ENCODE measurements around the gene PPP1R10. TPM values are rescaled to one million over a fixed set of nuclear protein-coding genes. Genes with fewer than 3 reads are reported as not detected.

The PPP1R10 gene
- total RNA-seq, 1 donor = 166 TPM

DNA sequence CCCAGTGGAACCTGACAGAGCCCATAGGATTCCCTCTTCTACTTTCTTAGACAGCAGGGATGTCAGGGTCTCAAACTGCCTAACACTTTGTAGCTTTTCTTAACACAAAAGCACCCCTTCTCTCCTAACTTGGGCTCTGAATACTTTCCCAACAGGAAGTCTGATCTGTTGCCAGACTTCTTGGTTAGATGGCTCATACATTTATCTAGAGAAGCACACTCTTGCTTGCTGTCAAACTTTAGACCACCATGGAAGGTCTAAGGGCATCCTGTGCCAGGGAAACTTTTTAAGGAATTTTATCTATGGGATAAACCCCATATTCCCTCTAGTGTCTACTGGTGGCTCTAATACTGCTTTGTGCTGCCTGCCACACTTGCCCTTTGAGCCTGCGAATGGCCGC is 26.6 kb upstream of the PPP1R10 start:
- H3K9me3 ChIP-seq (ENCODE audit: low read depth, low read length) = no peaks in the 10 kb centered on the region
- H3K4me1 ChIP-seq (ENCODE audit: insufficient read depth, low read length) = peaks cover 44% of the 10 kb centered on the region
- H3K4me3 ChIP-seq (ENCODE audit: low read length) = no peak overlapping the region
- no peaks in the 10 kb centered on the region for H3K27me3 ChIP-seq (ENCODE audit: insufficient read depth, low read length)

DNA sequence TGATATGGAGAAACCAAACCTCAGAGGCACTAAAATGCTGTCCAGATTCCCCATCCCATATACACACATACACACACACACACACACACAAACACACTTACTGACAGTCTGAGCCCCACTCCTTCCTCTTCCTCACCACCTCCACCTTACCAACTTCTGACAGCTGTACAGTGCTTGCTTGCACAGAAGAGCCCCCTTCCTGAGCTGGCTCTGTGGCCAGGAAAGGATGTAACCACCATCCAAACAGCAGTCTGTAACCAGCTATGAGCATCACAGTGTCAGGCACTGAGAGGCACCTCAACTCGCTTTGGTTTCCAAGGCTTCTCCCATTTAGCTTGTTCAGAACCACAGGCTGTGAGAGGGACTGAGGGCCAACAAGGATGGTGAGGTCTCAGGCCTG is 24.0 kb upstream of the PPP1R10 start:
- Histone ChIP-seq H3K4me1 (ENCODE audit: insufficient read depth, low read length) (peaks cover 29% of the 10 kb centered on the region), H3K4me3 (ENCODE audit: low read length) (no peak overlapping the region), H3K9me3 (ENCODE audit: low read depth, low read length) (no peaks in the 10 kb centered on the region), H3K27me3 (ENCODE audit: insufficient read depth, low read length) (no peaks in the 10 kb centered on the region)

DNA sequence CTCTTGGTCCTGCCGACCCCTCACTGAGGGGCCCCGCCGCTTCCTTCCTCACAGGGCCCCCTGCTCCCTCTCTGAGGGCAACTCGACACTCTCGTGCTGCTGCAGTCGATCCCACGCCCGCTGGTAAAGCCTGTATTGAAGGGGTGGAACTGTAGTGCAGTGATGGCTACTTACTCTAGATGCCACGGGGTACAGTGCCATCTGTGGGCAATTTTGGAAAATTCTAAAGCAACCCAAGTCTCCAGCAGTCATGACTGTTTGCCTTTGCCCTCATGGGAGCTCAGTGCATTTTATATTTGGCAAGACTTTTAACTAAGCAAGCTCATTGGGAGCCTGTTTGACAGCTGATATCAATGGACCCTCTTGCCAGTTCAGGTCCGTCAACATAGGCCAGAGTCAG is 23.4 kb upstream of the PPP1R10 start:
- no peaks in the 10 kb centered on the region for H3K9me3 ChIP-seq (ENCODE audit: low read depth, low read length)
- no peak overlapping the region for H3K4me3 ChIP-seq (ENCODE audit: low read length)
- no peaks in the 10 kb centered on the region for H3K27me3 ChIP-seq (ENCODE audit: insufficient read depth, low read length)
- H3K4me1 ChIP-seq (ENCODE audit: insufficient read depth, low read length) = peaks cover 23% of the 10 kb centered on the region

DNA sequence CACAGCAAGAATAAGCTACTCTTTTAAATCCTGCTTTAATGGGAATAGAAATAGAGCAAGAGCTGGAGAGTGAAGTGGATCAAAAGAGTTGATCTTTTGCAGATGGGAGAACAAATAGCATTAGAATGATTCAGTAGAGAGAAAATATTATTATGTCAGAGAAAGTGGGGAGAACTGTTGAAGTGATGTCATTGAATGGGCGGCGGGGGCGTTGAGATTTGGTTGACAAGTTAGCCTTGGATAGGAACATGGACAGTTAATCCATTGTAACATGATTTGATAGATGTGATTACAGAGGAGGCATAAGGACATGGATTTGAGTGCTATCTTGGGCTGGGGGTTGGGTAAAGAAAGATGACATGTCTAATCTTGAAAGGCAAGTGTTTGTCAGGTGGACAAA is 18.8 kb upstream of the PPP1R10 start:
- Histone ChIP-seq H3K27me3 (ENCODE audit: insufficient read depth, low read length) (no peaks in the 10 kb centered on the region), H3K4me3 (ENCODE audit: low read length) (no peak overlapping the region), H3K4me1 (ENCODE audit: insufficient read depth, low read length) (no peaks in the 10 kb centered on the region), H3K9me3 (ENCODE audit: low read depth, low read length) (no peaks in the 10 kb centered on the region)

DNA sequence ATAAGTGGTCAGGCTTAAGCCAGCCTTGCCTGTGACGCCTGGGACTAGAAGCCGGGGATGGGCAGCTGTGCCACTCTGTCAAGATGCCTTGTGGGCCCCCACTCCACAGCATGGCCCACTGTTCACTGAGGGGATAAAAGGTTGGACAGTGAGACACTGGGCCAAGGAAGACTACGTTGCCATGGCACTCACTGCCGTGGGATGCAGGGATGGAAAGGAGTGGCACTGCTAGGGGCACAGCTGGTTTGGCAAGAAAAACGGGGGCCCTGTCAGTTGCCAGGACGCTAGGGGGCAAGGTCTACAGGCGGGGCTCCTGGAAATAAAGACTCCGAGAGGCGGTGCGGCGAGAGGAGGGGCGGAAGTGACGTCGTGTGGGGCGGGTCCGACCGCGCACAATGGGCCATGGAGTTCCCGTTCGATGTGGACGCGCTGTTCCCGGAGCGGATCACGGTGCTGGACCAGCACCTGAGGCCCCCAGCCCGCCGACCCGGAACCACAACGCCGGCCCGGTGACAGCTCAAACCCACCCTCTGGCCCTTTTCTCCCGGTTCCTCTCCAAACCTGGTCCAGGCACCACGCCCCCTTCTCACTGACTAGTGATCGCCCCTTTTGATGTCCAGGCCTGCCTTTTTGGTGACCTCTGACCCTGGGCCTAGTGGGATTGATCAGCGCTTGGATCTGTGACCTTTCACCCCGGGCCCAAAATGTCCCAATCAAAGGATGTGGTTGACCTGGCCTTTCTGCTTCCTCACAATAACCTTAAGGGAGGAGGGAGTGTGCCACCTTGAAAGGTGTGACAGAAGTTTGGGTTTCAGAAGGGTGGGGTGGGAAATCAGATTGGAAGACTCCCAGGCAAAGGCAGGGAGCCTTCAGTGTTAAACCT is 9.7 kb upstream of the PPP1R10 start, which contains the start of gene ATAT1:
Gene ATAT1 (plus strand): TSS at position 391 of the 883 bp plus-strand sequence.
- Histone ChIP-seq H3K9me3 (ENCODE audit: low read depth, low read length) (no peaks in the 10 kb centered on the region), H3K27me3 (ENCODE audit: insufficient read depth, low read length) (no peaks in the 10 kb centered on the region), H3K4me1 (ENCODE audit: insufficient read depth, low read length) (peaks cover 19% of the 10 kb centered on the region), H3K4me3 (ENCODE audit: low read length) (peak within 1 kb of the TSS; percentile 54)

DNA sequence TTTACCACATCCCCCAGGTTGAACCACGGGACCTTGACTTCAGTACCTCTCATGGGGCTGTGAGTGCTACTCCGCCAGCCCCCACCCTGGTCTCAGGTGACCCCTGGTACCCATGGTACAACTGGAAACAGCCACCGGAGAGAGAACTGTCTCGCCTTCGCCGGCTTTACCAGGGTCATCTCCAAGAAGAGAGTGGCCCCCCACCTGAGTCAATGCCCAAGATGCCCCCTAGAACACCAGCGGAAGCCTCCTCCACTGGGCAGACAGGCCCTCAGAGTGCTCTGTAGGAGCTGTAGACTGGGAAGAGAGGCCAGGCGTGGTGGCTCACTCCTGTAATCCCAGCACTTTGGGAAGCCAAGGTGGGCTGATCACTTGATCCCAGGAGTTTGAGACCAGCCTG is 8.5 kb upstream of the PPP1R10 start:
- no peaks in the 10 kb centered on the region for H3K9me3 ChIP-seq (ENCODE audit: low read depth, low read length)
- H3K4me1 ChIP-seq (ENCODE audit: insufficient read depth, low read length) = peaks cover 19% of the 10 kb centered on the region
- H3K27me3 ChIP-seq (ENCODE audit: insufficient read depth, low read length) = no peaks in the 10 kb centered on the region
- no peak overlapping the region for H3K4me3 ChIP-seq (ENCODE audit: low read length)

DNA sequence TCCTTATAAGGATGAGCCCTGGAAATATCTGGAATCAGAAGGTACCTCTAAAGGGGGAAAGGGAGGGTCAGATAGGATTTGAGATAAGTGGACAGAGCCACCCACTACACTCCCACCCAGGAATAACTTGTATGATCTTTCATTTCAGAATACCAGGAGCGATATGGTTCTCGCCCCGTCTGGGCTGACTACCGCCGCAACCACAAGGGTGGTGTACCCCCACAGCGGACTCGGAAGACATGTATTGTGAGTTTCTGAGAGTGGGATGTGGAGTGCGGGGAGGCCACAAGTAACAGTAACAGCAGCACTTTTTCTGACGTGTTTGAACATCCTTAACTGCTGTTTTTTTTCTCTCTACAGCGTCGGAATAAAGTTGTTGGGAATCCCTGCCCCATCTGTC is 2.5 kb upstream of the PPP1R10 start:
- peaks cover 13% of the 10 kb centered on the region for H3K4me1 ChIP-seq (ENCODE audit: insufficient read depth, low read length)
- H3K4me3 ChIP-seq (ENCODE audit: low read length) = no peak overlapping the region
- H3K27me3 ChIP-seq (ENCODE audit: insufficient read depth, low read length) = no peaks in the 10 kb centered on the region
- no peaks in the 10 kb centered on the region for H3K9me3 ChIP-seq (ENCODE audit: low read depth, low read length)

DNA sequence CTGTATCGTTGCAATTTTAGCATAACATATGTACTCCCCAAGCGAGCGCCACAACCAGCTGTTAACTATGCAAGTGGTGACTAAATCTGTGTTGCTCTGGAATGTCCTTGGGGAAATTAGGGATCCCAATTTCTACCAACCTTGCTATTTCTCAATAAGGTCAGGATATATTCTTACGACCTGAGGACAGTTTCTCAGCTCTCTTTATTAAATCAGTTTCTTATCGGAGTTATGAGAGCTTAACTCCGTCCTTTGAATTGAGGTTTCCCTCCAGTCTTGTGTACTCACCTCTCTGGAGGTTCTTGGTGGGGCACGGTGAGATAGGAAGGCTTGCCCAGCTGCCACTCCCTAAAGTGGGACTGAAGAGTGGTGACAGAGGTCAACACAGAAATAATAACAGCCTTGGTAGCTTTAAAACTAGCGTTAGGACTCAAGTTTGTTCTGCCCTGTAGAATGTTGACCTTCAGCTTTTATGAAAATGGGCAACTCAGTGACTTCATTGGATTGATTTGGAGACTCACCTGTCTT is 1.3 kb upstream of the PPP1R10 start:
- peaks cover 26% of the 10 kb centered on the region for H3K4me1 ChIP-seq (ENCODE audit: insufficient read depth, low read length)
- no peaks in the 10 kb centered on the region for H3K9me3 ChIP-seq (ENCODE audit: low read depth, low read length)
- peak overlapping the region; percentile 90 for H3K4me3 ChIP-seq (ENCODE audit: low read length)
- no peaks in the 10 kb centered on the region for H3K27me3 ChIP-seq (ENCODE audit: insufficient read depth, low read length)

DNA sequence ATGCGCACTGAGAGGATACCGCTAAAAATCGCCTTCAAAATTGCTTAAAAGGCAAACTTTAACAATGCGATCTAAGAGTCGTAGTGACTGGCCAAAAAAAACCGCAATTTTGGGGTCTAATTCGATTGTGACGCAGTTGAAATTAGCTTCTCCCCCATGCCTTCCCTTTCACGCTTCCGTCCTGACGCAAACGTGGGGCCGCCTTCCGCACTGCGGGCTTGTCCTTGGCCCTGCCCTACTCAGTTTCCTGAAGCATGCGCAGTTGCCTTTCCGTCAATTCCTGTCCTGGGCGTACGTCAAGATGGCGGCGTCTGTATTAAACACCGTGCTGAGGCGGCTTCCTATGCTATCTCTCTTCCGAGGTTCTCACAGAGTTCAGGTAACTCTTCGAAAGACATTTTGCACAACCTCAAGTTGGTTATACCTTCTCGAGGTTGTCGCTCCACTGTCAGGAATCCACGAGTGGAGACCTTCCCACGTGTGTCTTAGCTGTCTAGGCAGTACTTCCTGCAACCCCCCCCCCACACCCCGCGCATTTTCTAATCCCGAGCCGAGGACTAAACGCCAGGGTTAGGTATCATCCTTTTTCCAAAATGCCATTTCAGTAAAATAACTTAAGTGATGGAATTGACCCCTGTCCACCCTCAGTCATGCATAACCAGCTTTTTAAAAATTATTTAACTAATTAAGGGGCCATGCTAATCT is 674 bp upstream of the PPP1R10 start, which contains the start of gene MRPS18B:
Gene MRPS18B (plus strand): TSS at position 276 of the 705 bp plus-strand sequence. CDS start 26 bp downstream, at position 302.
- no peaks in the 10 kb centered on the region for H3K27me3 ChIP-seq (ENCODE audit: insufficient read depth, low read length)
- peaks cover 32% of the 10 kb centered on the region for H3K4me1 ChIP-seq (ENCODE audit: insufficient read depth, low read length)
- H3K4me3 ChIP-seq (ENCODE audit: low read length) = peak within 1 kb of the TSS; percentile 99
- no peaks in the 10 kb centered on the region for H3K9me3 ChIP-seq (ENCODE audit: low read depth, low read length)

DNA sequence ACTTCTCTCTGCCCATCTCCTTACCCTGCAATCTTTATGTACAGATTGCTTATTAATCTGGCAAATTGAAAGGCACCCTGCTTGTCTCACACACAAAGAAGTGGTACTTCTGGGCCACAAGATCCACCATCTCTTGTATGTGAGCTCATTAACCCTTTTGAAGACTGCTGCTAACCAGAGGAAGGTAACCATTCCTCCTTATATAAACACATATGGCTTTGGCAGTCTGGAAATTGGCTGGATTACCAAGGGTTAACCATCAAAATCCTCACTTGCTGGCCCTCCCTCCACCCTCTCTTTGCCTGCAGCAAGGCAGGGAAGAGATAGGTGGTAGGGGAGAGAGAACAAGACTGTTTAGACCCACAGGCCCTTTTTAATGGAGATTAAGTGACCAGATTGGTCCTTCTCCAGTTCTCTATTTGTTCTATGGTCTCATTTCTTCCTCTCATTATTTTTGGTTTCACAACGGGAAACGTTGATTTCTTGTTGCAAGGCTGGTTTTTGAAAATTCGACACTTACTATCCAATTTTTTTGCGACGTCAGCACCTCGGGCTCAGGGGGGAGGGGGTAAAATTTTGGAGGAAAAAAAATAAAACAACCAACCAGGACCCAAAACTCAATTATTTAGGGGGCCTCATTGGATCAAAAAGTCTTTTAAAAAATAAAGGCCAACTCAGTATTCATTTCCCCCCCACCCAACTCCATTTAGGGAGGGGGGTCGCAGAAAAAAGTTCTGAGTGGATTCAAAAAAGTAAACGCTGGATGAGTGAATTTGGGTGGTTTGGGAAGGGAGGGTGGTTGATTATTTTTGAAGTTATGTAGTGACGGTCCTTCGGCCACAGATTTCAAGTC is 859 bp downstream of the PPP1R10 start:
- Histone ChIP-seq H3K4me1 (ENCODE audit: insufficient read depth, low read length) (peaks cover 37% of the 10 kb centered on the region), H3K4me3 (ENCODE audit: low read length) (peak overlapping the region; percentile 99), H3K27me3 (ENCODE audit: insufficient read depth, low read length) (no peaks in the 10 kb centered on the region), H3K9me3 (ENCODE audit: low read depth, low read length) (no peaks in the 10 kb centered on the region)

DNA sequence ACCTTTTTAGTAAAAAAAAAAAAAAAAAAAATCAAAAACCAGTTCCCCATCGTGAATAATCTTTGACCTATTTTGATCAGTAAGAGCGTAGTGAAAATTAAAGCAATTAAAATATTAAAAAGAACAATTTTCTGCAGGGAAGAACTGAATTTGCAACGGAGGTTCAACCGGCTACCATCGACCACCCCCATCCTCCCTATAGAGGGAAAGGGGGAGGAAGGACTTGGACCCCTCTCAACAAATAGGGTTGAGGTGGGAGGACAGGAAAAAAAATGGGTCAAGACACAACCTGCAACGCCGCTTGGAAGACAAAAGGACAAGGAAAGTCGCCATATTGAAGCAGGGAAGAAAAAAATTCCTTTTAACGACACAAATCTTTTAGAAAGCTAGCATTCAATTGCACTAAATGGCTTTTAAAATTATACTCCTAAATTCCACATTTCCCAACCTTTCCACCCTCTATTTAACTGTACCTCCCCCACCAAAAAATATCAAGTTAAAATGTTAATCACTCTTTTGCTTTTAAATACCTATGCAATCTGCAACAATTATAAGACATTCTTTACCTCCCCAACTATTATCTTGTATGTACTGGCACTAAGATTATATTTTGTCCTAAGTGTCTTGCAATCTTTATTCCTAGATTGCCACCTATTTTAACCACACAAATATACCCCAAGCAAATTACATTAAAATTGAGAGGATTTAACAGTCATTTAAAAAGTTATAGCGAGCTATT is 1.7 kb downstream of the PPP1R10 start:
- Histone ChIP-seq H3K9me3 (ENCODE audit: low read depth, low read length) (no peaks in the 10 kb centered on the region), H3K4me3 (ENCODE audit: low read length) (peak overlapping the region; percentile 99), H3K4me1 (ENCODE audit: insufficient read depth, low read length) (peaks cover 37% of the 10 kb centered on the region), H3K27me3 (ENCODE audit: insufficient read depth, low read length) (no peaks in the 10 kb centered on the region)

DNA sequence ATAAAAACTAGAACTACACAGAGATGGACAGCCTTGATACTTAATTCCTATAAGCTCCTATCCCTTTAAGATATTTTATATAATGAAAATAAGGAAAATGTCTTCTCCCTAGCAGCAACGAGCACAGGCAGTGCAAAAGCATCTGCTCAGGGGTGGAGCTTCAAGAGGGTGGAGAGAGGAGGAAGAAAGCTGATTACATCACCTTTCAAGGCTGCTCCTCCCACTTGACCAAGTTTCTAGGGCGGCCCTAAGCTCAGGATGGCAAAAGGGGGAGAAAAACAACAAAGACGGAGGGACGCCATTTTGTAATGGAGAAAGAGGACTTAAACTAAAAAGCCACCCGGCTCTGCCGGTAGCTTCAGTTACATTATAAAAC is 2.2 kb downstream of the PPP1R10 start:
- Histone ChIP-seq H3K4me1 (ENCODE audit: insufficient read depth, low read length) (peaks cover 37% of the 10 kb centered on the region), H3K9me3 (ENCODE audit: low read depth, low read length) (no peaks in the 10 kb centered on the region), H3K4me3 (ENCODE audit: low read length) (peak overlapping the region; percentile 99)

DNA sequence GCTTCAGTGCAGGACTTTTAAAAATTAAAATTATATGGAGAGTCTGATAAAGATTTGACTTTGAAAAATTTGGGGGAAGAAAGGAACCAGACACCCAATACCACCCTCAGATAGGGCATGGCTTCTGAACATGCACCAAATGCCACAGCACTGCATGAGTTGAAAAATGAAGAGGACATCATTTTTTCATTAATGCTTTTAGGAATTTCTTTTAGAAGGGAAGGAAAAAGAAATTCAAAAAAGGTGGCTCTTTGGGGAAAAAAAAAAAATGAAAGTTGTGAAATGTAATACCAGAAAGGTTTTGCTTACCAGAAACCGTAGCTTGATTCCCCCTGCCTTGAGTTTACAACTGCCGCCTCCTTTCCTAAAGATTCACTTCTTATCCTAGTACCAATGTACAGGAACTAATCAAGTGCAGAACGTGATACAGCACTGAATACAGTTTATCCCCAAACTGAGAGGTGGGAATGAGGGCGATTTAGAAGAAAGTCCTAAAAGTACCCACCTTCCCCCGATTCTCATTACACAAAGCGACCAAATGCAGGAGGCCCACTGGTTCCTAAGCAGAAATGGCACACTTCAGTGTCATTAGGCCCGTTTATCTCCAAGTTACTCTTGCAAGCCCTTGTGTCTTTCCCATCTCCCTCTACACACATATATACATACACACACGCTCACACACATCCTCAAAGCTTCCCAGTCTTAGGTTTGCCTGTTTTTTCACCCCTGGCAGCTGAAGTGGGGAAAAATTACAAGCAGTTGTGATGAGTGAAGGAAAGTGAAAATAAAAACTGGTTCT is 2.8 kb downstream of the PPP1R10 start:
- peaks cover 37% of the 10 kb centered on the region for H3K4me1 ChIP-seq (ENCODE audit: insufficient read depth, low read length)
- H3K4me3 ChIP-seq (ENCODE audit: low read length) = peak overlapping the region; percentile 99
- no peaks in the 10 kb centered on the region for H3K27me3 ChIP-seq (ENCODE audit: insufficient read depth, low read length)
- H3K9me3 ChIP-seq (ENCODE audit: low read depth, low read length) = no peaks in the 10 kb centered on the region

More for the DNA sequence above, 2.2 kb downstream of the PPP1R10 start:
- no peaks in the 10 kb centered on the region for H3K27me3 ChIP-seq (ENCODE audit: insufficient read depth, low read length)
